Stomach (tissue), 9 donors: ENCODE results near the gene TMEM147. TPM values are rescaled to one million over a fixed set of nuclear protein-coding genes. Genes with fewer than 3 reads are reported as not detected.
A peak's percentile ranks its signal among the peaks of the same experiment; 100 is the strongest.

Source experiments
- DNase-seq, 2 donors: peaks; one replicate each; pipeline versions ENCODE4 v3.0.0 to v3.0.0-alpha.2; 2013 to 2019
- H3K27ac ChIP-seq, 5 donors: fragments of 200-600 bp in 4 of 5; sonication (generic) in 4 of 5; one replicate each; pipeline ENCODE4 v1.5.1; 2013 to 2019; ENCODE audit warnings: mild to moderate bottlenecking in 1 of 5, moderate library complexity in 1 of 5
- H3K27me3 ChIP-seq, 3 donors: fragments of 200-600 bp; sonication (generic); one replicate each; pipeline ENCODE4 v1.5.1; 2017 to 2019; ENCODE audit warnings: mixed run types in 1 of 3
- H3K36me3 ChIP-seq, 4 donors: fragments of 200-600 bp; sonication (generic); 1 replicate in 3 of 4; 2 replicates in 1 of 4; pipeline ENCODE4 v1.5.1; 2016 to 2019
- H3K4me1 ChIP-seq, 4 donors: fragments of 200-600 bp; sonication (generic); one replicate each; pipeline ENCODE4 v1.5.1; 2016 to 2019
- H3K4me3 ChIP-seq, 4 donors: fragments of 200-600 bp; sonication (generic) in 3 of 4; one replicate each; pipeline ENCODE4 v1.5.1; 2016 to 2019; ENCODE audit warnings: mild to moderate bottlenecking in 1 of 4
- H3K9me3 ChIP-seq, 4 donors: fragments of 200-600 bp; sonication (generic); one replicate each; pipeline ENCODE4 v1.5.1; 2016 to 2019
- CTCF ChIP-seq, 7 experiments: fragments of 450-650 bp in 4 of 7; fragments of 200-600 bp in 3 of 7; sonication (generic) in 3 of 7; IDR thresholded peaks; one replicate each; pipeline ENCODE4 v1.5.1; 2016 to 2019; ENCODE audit warnings: antibody characterized with exemption in 7 of 7, control low read depth in 2 of 7, mild to moderate bottlenecking in 1 of 7
- EP300 ChIP-seq: sonication (generic); formaldehyde crosslinking; IDR thresholded peaks from one replicate; pipeline ENCODE4 v1.6.1; 2017; ENCODE audit warnings: antibody characterized with exemption
- POLR2A ChIP-seq, 4 donors: fragments of 450-650 bp; IDR thresholded peaks; one replicate each; pipeline ENCODE4 v1.6.1; 2016; ENCODE audit warnings: antibody characterized with exemption in 4 of 4, control low read depth in 2 of 4, mild to moderate bottlenecking in 1 of 4, moderate library complexity in 1 of 4
- POLR2AphosphoS5 ChIP-seq, 3 donors: sonication (generic); formaldehyde crosslinking; IDR thresholded peaks; one replicate each; pipeline ENCODE4 v1.6.1; 2016; ENCODE audit warnings: antibody characterized with exemption in 3 of 3
- WGBS, 5 donors: extraction: QIAGEN DNeasy Blood & Tissue Kit in 3 of 5; methylation state at CpG; one replicate each; pipeline versions ENCODE4 v1.1.5 to v1.1.7; 2013 to 2018; 5-methylcytosine and 5-hydroxymethylcytosine counted together
- intact Hi-C: fragments of 100-400 bp; cut with DNase I; formaldehyde crosslinking; loops from one replicate; pipeline ENCODE4 v1.15.1; 2023; ENCODE audit warnings: low total_unique reads
- polyA plus RNA-seq, 3 donors: library from polyadenylated mRNA; stranded (reverse); fragments of 200-250 nt; gene quantifications; one replicate each; pipeline ENCODE4 v1.2.3, GENCODE V29; 2013
- total RNA-seq, 5 donors: library from RNA; depleted of rRNA; stranded (reverse); fragments of >200 nt; gene quantifications; one replicate each; pipeline versions ENCODE4 v1.1.0 to v1.2.3, GENCODE V29; 2014 to 2016
- donor health status: healthy with polysubstance abuse.
- donor health status: Bipolar disorder and iron deficiency.
- donor health status: healthy.

Gene TMEM147
- total and polyA plus RNA-seq, 8 donors, result 7.0 to 131 (median 62.5) TPM

DNA sequence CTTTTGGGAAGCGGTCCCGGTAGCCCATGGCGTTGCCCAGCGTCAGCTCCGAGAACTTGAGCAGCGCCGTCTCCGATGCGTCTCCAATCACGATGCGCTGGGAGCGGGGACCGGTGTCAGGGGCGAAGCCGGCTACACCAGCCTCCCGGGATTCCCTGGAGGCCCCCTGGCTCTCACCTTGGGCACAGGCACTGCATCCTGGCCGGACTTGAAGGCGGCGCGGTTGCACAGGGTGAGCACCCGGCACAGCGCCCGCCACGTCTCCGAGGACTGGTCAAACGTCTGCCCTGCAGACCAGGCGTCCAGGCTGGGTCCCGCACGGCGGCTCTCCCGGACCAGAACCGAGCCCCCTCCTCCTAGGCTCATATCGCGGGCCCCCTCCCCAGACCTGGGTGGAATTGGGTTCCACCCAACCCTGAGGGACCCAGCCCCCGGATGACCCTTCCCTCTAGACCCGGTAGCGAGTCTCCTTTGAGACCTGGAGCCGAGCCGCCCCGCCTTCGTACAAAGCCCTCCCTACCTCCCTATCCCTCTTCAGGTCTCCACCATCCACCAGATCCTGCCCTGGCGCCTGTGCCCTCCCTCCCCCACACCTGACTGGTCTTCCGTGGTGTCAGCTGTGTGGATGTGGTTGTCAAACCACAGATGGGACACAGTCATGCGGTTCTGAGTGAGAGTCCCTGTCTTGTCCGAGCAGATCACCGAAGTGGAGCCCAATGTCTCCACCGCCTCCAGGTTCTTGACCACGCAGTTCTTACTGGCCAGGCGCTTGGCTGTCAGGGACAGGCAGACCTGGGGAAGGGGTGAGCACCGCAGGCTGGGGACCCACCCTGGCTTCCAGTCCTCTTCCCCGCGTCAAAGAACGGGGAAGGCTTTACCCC lies 13.2 kb downstream of the TMEM147 start:
- TF ChIP-seq POLR2AphosphoS5 (IDR thresholded peaks at IDR 0.05), result peak in 1 of 3 donors; percentile 9
- no peak for TF ChIP-seq POLR2A (IDR thresholded peaks at IDR 0.05)
- 23 to 52% (median 29%) methylated on average over 22 to 53 of the region's 53 CpGs for WGBS, 5 donors
- DNase-seq, result peak in 1 of 2 donors; percentile 6
- Histone ChIP-seq H3K36me3 (no peaks in the 10 kb centered on the region), H3K4me3 (peak overlapping the region; percentile 32 to 47 (median 40)), H3K27ac (peak overlapping the region in 1 of 5 donors; percentile 4), H3K27me3 (peaks cover 12 to 73% (median 44%) of the 10 kb centered on the region in 3 donors), H3K4me1 (peaks cover 8 to 17% (median 12%) of the 10 kb centered on the region in 4 donors), H3K9me3 (no peaks in the 10 kb centered on the region)
- intact Hi-C loops, result no loop called here

DNA sequence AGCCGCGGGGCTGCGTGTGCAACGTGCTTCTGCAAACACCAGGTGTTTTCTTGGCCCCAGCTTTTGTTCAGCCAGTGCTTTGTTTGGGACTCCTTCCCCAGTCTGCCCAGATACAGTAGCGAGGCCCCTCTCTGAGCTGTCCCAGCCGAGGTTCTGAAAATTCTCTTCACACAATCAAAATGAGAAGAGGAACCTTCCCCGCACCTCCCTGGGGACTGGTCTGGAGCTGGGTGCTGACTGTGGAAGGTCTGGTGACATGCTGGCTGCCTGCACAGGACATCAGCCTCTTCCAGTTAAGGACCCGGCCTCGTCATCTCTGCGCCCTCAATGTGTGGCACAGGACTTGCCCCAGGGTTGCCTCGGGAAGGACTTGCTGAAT lies 13.8 kb downstream of the TMEM147 start:
- TF ChIP-seq CTCF (IDR thresholded peaks at IDR 0.05), result no peak
- no peak for TF ChIP-seq EP300
- no peak for TF ChIP-seq POLR2AphosphoS5 (IDR thresholded peaks at IDR 0.05)
- TF ChIP-seq POLR2A (IDR thresholded peaks at IDR 0.05), result no peak
- Histone ChIP-seq H3K36me3 (no peaks in the 10 kb centered on the region), H3K9me3 (no peaks in the 10 kb centered on the region), H3K27ac (no peak overlapping the region), H3K4me3 (peak overlapping the region in 1 of 4 donors; percentile 39), H3K4me1 (peaks cover 8 to 17% (median 12%) of the 10 kb centered on the region in 4 donors), H3K27me3 (peaks cover 12 to 76% (median 44%) of the 10 kb centered on the region in 3 donors)
- WGBS, 5 donors, result 33 to 57% (median 46%) methylated on average over 9 to 11 of the region's 11 CpGs
- intact Hi-C loops, result no loop called here
- peak in 1 of 2 donors; percentile 21 for DNase-seq

DNA sequence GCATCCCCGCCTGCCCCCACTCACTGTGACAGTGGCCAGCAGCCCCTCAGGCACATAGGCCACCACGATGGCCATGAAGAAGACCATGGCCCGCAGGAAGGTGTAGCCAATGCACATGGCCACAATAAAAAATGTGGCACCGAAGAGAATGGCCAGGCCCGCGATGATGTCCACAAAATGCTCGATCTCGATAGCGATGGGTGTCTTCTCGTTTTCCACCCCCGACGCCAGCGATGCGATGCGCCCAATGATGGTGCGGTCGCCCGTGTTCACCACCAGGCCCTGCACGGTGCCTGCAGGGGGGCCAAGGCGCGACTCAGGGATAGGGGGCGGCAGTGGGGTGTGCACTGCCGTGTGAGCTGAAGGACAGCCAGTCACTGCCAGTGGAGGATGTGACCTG lies 14.4 kb downstream of the TMEM147 start:
- WGBS, 5 donors, result 84 to 90% (median 86%) methylated on average over 21 to 23 of the region's 23 CpGs
- DNase-seq, result peak in 1 of 2 donors; percentile 1
- Histone ChIP-seq H3K4me1 (peaks cover 8 to 17% (median 12%) of the 10 kb centered on the region in 4 donors), H3K36me3 (no peaks in the 10 kb centered on the region), H3K9me3 (no peaks in the 10 kb centered on the region), H3K27me3 (peaks cover 12 to 81% (median 48%) of the 10 kb centered on the region in 3 donors), H3K27ac (no peak overlapping the region), H3K4me3 (peak overlapping the region in 1 of 4 donors; percentile 39)
- intact Hi-C loops, result no loop called here
- TF ChIP-seq POLR2A (IDR thresholded peaks at IDR 0.05), result no peak
- TF ChIP-seq EP300, result no peak
- no peak for TF ChIP-seq POLR2AphosphoS5 (IDR thresholded peaks at IDR 0.05)

GRCh38 chr19:35560271-35560670 lies 14.8 kb downstream of the TMEM147 start:
- Histone ChIP-seq H3K9me3 (no peaks in the 10 kb centered on the region), H3K36me3 (no peaks in the 10 kb centered on the region), H3K4me3 (peak overlapping the region in 1 of 4 donors; percentile 39), H3K27me3 (peaks cover 12 to 86% (median 50%) of the 10 kb centered on the region in 3 donors), H3K27ac (no peak overlapping the region), H3K4me1 (peaks cover 8 to 17% (median 12%) of the 10 kb centered on the region in 4 donors)
- 81 to 90% (median 86%) methylated on average over 16 to 18 of the region's 18 CpGs for WGBS, 5 donors
- intact Hi-C loops, result no loop called here
- TF ChIP-seq POLR2AphosphoS5 (IDR thresholded peaks at IDR 0.05), result no peak
- no peak for TF ChIP-seq POLR2A (IDR thresholded peaks at IDR 0.05)
- no peak for TF ChIP-seq EP300
- TF ChIP-seq CTCF (IDR thresholded peaks at IDR 0.05), result no peak
- DNase-seq, result no peak

- WGBS, 5 donors, result 41 to 64% (median 56%) methylated on average over 6 of the region's 6 CpGs
Observed at GRCh38 chr19:35560677-35561076, 15.3 kb downstream of the TMEM147 start.

More at GRCh38 chr19:35560677-35561076, 15.3 kb downstream of the TMEM147 start:
- intact Hi-C loops, result no loop called here
- Histone ChIP-seq H3K27ac (no peak overlapping the region), H3K4me1 (peaks cover 8 to 17% (median 12%) of the 10 kb centered on the region in 4 donors), H3K27me3 (peaks cover 12 to 89% (median 50%) of the 10 kb centered on the region in 3 donors), H3K4me3 (peak overlapping the region in 1 of 4 donors; percentile 39), H3K9me3 (no peaks in the 10 kb centered on the region), H3K36me3 (no peaks in the 10 kb centered on the region)
- DNase-seq, result peak in 1 of 2 donors; percentile 1
- TF ChIP-seq EP300, result no peak
- TF ChIP-seq POLR2A (IDR thresholded peaks at IDR 0.05), result no peak
